Activated T-cell treated with anti-CD3 and anti-CD28 coated beads, Interleukin-2, amount 50 U/mL, for 24 hours (primary cell): ENCODE results near the gene SLC17A9.

Experiments
- DNase-seq: peaks from one replicate; pipeline ENCODE4 v3.0.0-alpha.2; 2020
- H3K27ac Mint-ChIP-seq: 2 replicates; pipeline ENCODE4 v1.8.0; 2020; ENCODE audit warnings: mild to moderate bottlenecking, mixed read lengths
- H3K27me3 Mint-ChIP-seq: 2 replicates; pipeline ENCODE4 v1.8.0; 2020; ENCODE audit warnings: mixed read lengths
- H3K36me3 Mint-ChIP-seq: 2 replicates; pipeline ENCODE4 v1.8.0; 2020; ENCODE audit warnings: low read depth, mixed read lengths
- H3K4me1 Mint-ChIP-seq: 2 replicates; pipeline ENCODE4 v1.8.0; 2020; ENCODE audit warnings: low read depth, mixed read lengths
- H3K4me3 Mint-ChIP-seq: 2 replicates; pipeline ENCODE4 v1.8.0; 2020; ENCODE audit warnings: mild to moderate bottlenecking, moderate library complexity, mixed read lengths
- H3K9me3 Mint-ChIP-seq: 2 replicates; pipeline ENCODE4 v1.8.0; 2020; ENCODE audit warnings: mixed read lengths

SLC17A9 gene

GRCh38 chr20:62952373-62952967, at the start of gene SLC17A9:
SLC17A9 (plus strand) TSS chr20:62952709; CDS start chr20:62952831, 122 bp downstream.
- no peaks in the 10 kb centered on the region for H3K9me3 Mint-ChIP-seq
- peaks cover 28% of the 10 kb centered on the region for H3K4me1 Mint-ChIP-seq
- peak within 1 kb of the TSS; percentile 77 for H3K4me3 Mint-ChIP-seq
- peak within 1 kb of the TSS; percentile 88 for H3K27ac Mint-ChIP-seq
- H3K27me3 Mint-ChIP-seq: no peaks in the 10 kb centered on the region
- peak; percentile 72 for DNase-seq
- H3K36me3 Mint-ChIP-seq: peaks cover 46% of the 10 kb centered on the region

- H3K27ac Mint-ChIP-seq: peak overlapping the region; percentile 77
- peaks cover 60% of the 10 kb centered on the region for H3K4me1 Mint-ChIP-seq
- no peaks in the 10 kb centered on the region for H3K27me3 Mint-ChIP-seq
- no peak overlapping the region for H3K4me3 Mint-ChIP-seq
- peaks cover 80% of the 10 kb centered on the region for H3K36me3 Mint-ChIP-seq
- H3K9me3 Mint-ChIP-seq: no peaks in the 10 kb centered on the region
- DNase-seq: no peak
Measured at GRCh38 chr20:62902926-62903615, 49.4 kb upstream of the SLC17A9 start.

GRCh38 chr20:62905536-62906117, 46.9 kb upstream of the SLC17A9 start:
- Mint-ChIP-seq H3K4me3 (no peak overlapping the region), H3K27me3 (no peaks in the 10 kb centered on the region)

GRCh38 chr20:62906209-62906608, 46.3 kb upstream of the SLC17A9 start:
- no peak for DNase-seq
- H3K4me1 Mint-ChIP-seq: peaks cover 40% of the 10 kb centered on the region
- H3K27ac Mint-ChIP-seq: peak overlapping the region; percentile 57
- no peak overlapping the region for H3K4me3 Mint-ChIP-seq
- H3K9me3 Mint-ChIP-seq: no peaks in the 10 kb centered on the region
- no peaks in the 10 kb centered on the region for H3K27me3 Mint-ChIP-seq
- H3K36me3 Mint-ChIP-seq: peaks cover 100% of the 10 kb centered on the region

More at GRCh38 chr20:62905536-62906117, 46.9 kb upstream of the SLC17A9 start:
- Mint-ChIP-seq H3K9me3 (no peaks in the 10 kb centered on the region), H3K36me3 (peaks cover 100% of the 10 kb centered on the region), H3K27ac (peak overlapping the region; percentile 69), H3K4me1 (peaks cover 46% of the 10 kb centered on the region)
- DNase-seq: no peak

- peaks cover 100% of the 10 kb centered on the region for H3K36me3 Mint-ChIP-seq
- H3K4me3 Mint-ChIP-seq: no peak overlapping the region
- peak overlapping the region; percentile 57 for H3K27ac Mint-ChIP-seq
- no peaks in the 10 kb centered on the region for H3K9me3 Mint-ChIP-seq
- peaks cover 38% of the 10 kb centered on the region for H3K4me1 Mint-ChIP-seq
- DNase-seq: no peak
- H3K27me3 Mint-ChIP-seq: no peaks in the 10 kb centered on the region
Measured at GRCh38 chr20:62906647-62907375, 45.7 kb upstream of the SLC17A9 start.

- peak; percentile 52 for DNase-seq
- Mint-ChIP-seq H3K4me1 (peaks cover 38% of the 10 kb centered on the region), H3K9me3 (no peaks in the 10 kb centered on the region), H3K4me3 (no peak overlapping the region), H3K27ac (peak overlapping the region; percentile 57), H3K27me3 (no peaks in the 10 kb centered on the region), H3K36me3 (peaks cover 98% of the 10 kb centered on the region)
Measured at GRCh38 chr20:62907384-62908317, 44.9 kb upstream of the SLC17A9 start.

- H3K36me3 Mint-ChIP-seq: peaks cover 95% of the 10 kb centered on the region
- no peak overlapping the region for H3K4me3 Mint-ChIP-seq
- H3K27me3 Mint-ChIP-seq: no peaks in the 10 kb centered on the region
- peaks cover 37% of the 10 kb centered on the region for H3K4me1 Mint-ChIP-seq
- no peaks in the 10 kb centered on the region for H3K9me3 Mint-ChIP-seq
- no peak for DNase-seq
- peak overlapping the region; percentile 44 for H3K27ac Mint-ChIP-seq
Measured at GRCh38 chr20:62908971-62909791, 43.3 kb upstream of the SLC17A9 start.

- peak overlapping the region; percentile 22 for H3K27ac Mint-ChIP-seq
- H3K27me3 Mint-ChIP-seq: no peaks in the 10 kb centered on the region
- H3K36me3 Mint-ChIP-seq: peaks cover 88% of the 10 kb centered on the region
- no peaks in the 10 kb centered on the region for H3K9me3 Mint-ChIP-seq
- DNase-seq: no peak
- no peak overlapping the region for H3K4me3 Mint-ChIP-seq
- peaks cover 43% of the 10 kb centered on the region for H3K4me1 Mint-ChIP-seq
Measured at GRCh38 chr20:62910217-62910766, 42.2 kb upstream of the SLC17A9 start.

- Mint-ChIP-seq H3K27ac (peak overlapping the region; percentile 22), H3K4me3 (no peak overlapping the region), H3K36me3 (peaks cover 85% of the 10 kb centered on the region), H3K9me3 (no peaks in the 10 kb centered on the region), H3K4me1 (peaks cover 49% of the 10 kb centered on the region), H3K27me3 (no peaks in the 10 kb centered on the region)
- no peak for DNase-seq
Measured at GRCh38 chr20:62910777-62911497, 41.6 kb upstream of the SLC17A9 start.

- no peak for DNase-seq
- no peaks in the 10 kb centered on the region for H3K9me3 Mint-ChIP-seq
- H3K4me1 Mint-ChIP-seq: peaks cover 56% of the 10 kb centered on the region
- H3K27ac Mint-ChIP-seq: peak overlapping the region; percentile 75
- H3K4me3 Mint-ChIP-seq: no peak overlapping the region
- no peaks in the 10 kb centered on the region for H3K27me3 Mint-ChIP-seq
- peaks cover 80% of the 10 kb centered on the region for H3K36me3 Mint-ChIP-seq
Measured at GRCh38 chr20:62911701-62912280, 40.7 kb upstream of the SLC17A9 start.

GRCh38 chr20:62913043-62913630, 39.4 kb upstream of the SLC17A9 start:
- peak overlapping the region; percentile 84 for H3K27ac Mint-ChIP-seq
- H3K9me3 Mint-ChIP-seq: no peaks in the 10 kb centered on the region
- no peak for DNase-seq
- H3K4me1 Mint-ChIP-seq: peaks cover 62% of the 10 kb centered on the region
- no peaks in the 10 kb centered on the region for H3K27me3 Mint-ChIP-seq
- no peak overlapping the region for H3K4me3 Mint-ChIP-seq
- peaks cover 79% of the 10 kb centered on the region for H3K36me3 Mint-ChIP-seq

- no peaks in the 10 kb centered on the region for H3K9me3 Mint-ChIP-seq
- peaks cover 74% of the 10 kb centered on the region for H3K36me3 Mint-ChIP-seq
- DNase-seq: no peak
- H3K27ac Mint-ChIP-seq: no peak overlapping the region
- no peak overlapping the region for H3K4me3 Mint-ChIP-seq
- H3K4me1 Mint-ChIP-seq: peaks cover 72% of the 10 kb centered on the region
- no peaks in the 10 kb centered on the region for H3K27me3 Mint-ChIP-seq
Measured at GRCh38 chr20:62914436-62914835, 38.1 kb upstream of the SLC17A9 start.
